ENCODE results near the gene C19orf25.

DNA sequence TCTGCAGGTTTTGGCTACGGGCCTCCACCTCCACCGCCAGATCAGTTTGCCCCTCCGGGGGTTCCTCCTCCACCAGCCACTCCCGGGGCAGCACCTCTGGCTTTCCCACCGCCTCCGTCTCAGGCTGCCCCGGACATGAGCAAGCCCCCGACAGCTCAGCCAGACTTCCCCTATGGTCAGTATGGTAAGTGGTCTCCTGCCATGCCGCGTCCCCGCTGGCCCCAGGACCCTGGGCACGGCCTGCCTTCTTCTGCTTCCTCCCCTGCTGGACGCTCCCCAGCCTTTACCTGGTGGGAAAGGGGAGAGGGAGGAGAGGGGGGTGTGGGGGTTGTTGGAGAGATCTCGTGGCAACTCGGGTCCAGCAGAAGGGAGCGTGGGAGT lies 46.5 kb downstream of the C19orf25 start:
- TF ChIP-seq POLR2A (IDR thresholded peaks at IDR 0.05), result no peak
- TF ChIP-seq, protein P1, sequence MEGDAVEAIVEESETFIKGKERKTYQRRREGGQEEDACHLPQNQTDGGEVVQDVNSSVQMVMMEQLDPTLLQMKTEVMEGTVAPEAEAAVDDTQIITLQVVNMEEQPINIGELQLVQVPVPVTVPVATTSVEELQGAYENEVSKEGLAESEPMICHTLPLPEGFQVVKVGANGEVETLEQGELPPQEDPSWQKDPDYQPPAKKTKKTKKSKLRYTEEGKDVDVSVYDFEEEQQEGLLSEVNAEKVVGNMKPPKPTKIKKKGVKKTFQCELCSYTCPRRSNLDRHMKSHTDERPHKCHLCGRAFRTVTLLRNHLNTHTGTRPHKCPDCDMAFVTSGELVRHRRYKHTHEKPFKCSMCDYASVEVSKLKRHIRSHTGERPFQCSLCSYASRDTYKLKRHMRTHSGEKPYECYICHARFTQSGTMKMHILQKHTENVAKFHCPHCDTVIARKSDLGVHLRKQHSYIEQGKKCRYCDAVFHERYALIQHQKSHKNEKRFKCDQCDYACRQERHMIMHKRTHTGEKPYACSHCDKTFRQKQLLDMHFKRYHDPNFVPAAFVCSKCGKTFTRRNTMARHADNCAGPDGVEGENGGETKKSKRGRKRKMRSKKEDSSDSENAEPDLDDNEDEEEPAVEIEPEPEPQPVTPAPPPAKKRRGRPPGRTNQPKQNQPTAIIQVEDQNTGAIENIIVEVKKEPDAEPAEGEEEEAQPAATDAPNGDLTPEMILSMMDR (IDR thresholded peaks at IDR 0.05), result no peak

Measured in right lobe of liver (tissue), 4 donors.